K562 (cell line): ENCODE measurements around the gene PPP1R36. TPM values are rescaled to one million over a fixed set of nuclear protein-coding genes. Genes with fewer than 3 reads are reported as not detected.

ENCODE experiments used
- ATAC-seq: fragments of 200-7000 bp; cut with Tn5 transposase; 3 replicates; pipeline ENCODE4 v1.9.1; 2020; ENCODE audit warnings: moderate library complexity
- BruUV-seq: library from RNA; stranded (reverse); fragments of 400-500 nt; replicated peaks from 2 replicates; lab custom pipeline; 2021; lab: Mats Ljungman, UMichigan
- CTCF ChIA-PET: fragments of 300-600 bp; formaldehyde crosslinking; extraction: SDS; loops from one replicate; lab custom pipeline; 2021; ENCODE audit warnings: low intra/inter-chr PET ratio; lab: Yijun Ruan, JAX
- POLR2A ChIA-PET: fragments of 300-600, 350-650 bp; sonication (Branson Sonifier 250); formaldehyde crosslinking; extraction: SDS; loops from one replicate; lab custom pipeline; 2021; ENCODE audit warnings: antibody characterized with exemption, inconsistent platforms; lab: Yijun Ruan, JAX
- DNase-seq, 4 experiments: peaks; one replicate each; pipeline versions ENCODE4 v3.0.0 to v3.0.0-alpha.2; 2011 to 2018; ENCODE audit warnings: low spot score in 3 of 4, mixed read lengths in 3 of 4; ENCODE audit errors: extremely low read depth in 1 of 4
- FAIRE-seq: peaks from 2 replicates; lab custom pipeline; 2011; peaks lifted over from hg19 to GRCh38; lab: Jason Lieb, UNC
- H2AFZ ChIP-seq: 2 replicates; pipeline ENCODE4 v1.6.0; 2011; ENCODE audit warnings: low read depth, low read length, control low read depth, inconsistent platforms
- H3K27ac ChIP-seq: fragments of 200-600 bp; 3 replicates; pipeline ENCODE4 v1.8.0; 2011; ENCODE audit warnings: low read depth, mild to moderate bottlenecking, control low read depth, inconsistent platforms, low read length, moderate library complexity, mixed read lengths; ENCODE audit errors: extremely low read depth
- H3K27me3 ChIP-seq, 2 experiments: fragments of 300-600 bp in 1 of 2; 2 replicates in 1 of 2; 3 replicates in 1 of 2; pipeline versions ENCODE4 v1.6.0 to v1.8.0; 2011; ENCODE audit warnings: inconsistent platforms in 2 of 2, low read length in 2 of 2, mild to moderate bottlenecking in 1 of 2, mixed read lengths in 1 of 2, moderate library complexity in 1 of 2; ENCODE audit not compliant: control insufficient read depth in 2 of 2, insufficient read depth in 2 of 2
- H3K36me3 ChIP-seq: fragments of 300-600 bp; 3 replicates; pipeline ENCODE4 v1.8.0; 2011; ENCODE audit warnings: mild to moderate bottlenecking, low read length, inconsistent platforms; ENCODE audit not compliant: control insufficient read depth, insufficient read depth
- H3K4me1 ChIP-seq, 2 experiments: fragments of 200-600 bp in 1 of 2; replicated peaks in 1 of 2; 2 replicates in 1 of 2; 3 replicates in 1 of 2; pipeline versions ENCODE4 v1.5.1 to v1.8.0; 2011; ENCODE audit warnings: inconsistent platforms in 2 of 2, low read length in 2 of 2, mild to moderate bottlenecking in 1 of 2, mixed read lengths in 1 of 2, moderate library complexity in 1 of 2; ENCODE audit not compliant: control insufficient read depth in 2 of 2, insufficient read depth in 2 of 2
- H3K4me2 ChIP-seq: 2 replicates; pipeline ENCODE4 v1.6.1; 2011; ENCODE audit warnings: low read length, control low read depth, inconsistent platforms, mixed read lengths; ENCODE audit not compliant: insufficient read depth
- H3K4me3 ChIP-seq: fragments of 200-600 bp; sonication (generic), shearing (Covaris generic); 2 replicates; pipeline ENCODE4 v1.5.1; 2016; ENCODE audit warnings: control low read depth, inconsistent platforms
- H3K79me2 ChIP-seq: fragments of 200-600 bp; 3 replicates; pipeline ENCODE4 v1.8.0; 2011; ENCODE audit warnings: low read length, inconsistent platforms; ENCODE audit not compliant: control insufficient read depth, insufficient read depth
- H3K9ac ChIP-seq, 2 experiments: 2 replicates each; pipeline versions ENCODE4 v1.6.0 to v1.6.1; 2011; ENCODE audit warnings: low read depth in 2 of 2, low read length in 2 of 2, control low read depth in 1 of 2, inconsistent platforms in 1 of 2, mild to moderate bottlenecking in 1 of 2, mixed read lengths in 1 of 2; ENCODE audit not compliant: insufficient read depth in 1 of 2
- H3K9me1 ChIP-seq: one replicate; pipeline ENCODE4 v1.6.0; 2011; ENCODE audit warnings: inconsistent platforms, mild to moderate bottlenecking, low read length, moderate library complexity; ENCODE audit not compliant: control insufficient read depth, insufficient read depth
- H3K9me3 ChIP-seq: replicated peaks from 2 replicates; pipeline ENCODE4 v1.5.1; 2011; ENCODE audit warnings: low read depth, low read length, inconsistent platforms; ENCODE audit not compliant: control insufficient read depth, insufficient read depth
- H4K20me1 ChIP-seq: replicated peaks from 2 replicates; pipeline ENCODE4 v1.6.1; 2011; ENCODE audit warnings: low read length, inconsistent platforms, mixed read lengths; ENCODE audit not compliant: control insufficient read depth, insufficient read depth
- NFIC ChIP-seq: fragments of 450-650 bp; IDR thresholded peaks from 2 replicates; pipeline ENCODE4 v1.6.1; 2017; ENCODE audit warnings: mild to moderate bottlenecking, inconsistent platforms
- NFIX ChIP-seq: fragments of 250-450 bp; sonication (Bioruptor Pico); IDR thresholded peaks from 2 replicates; pipeline ENCODE4 v1.4.0; 2020; ENCODE audit warnings: low read depth, mild to moderate bottlenecking, moderate library complexity
- NRF1 ChIP-seq, 2 experiments: fragments of 450-650 bp; IDR thresholded peaks in 1 of 2; conservative IDR thresholded peaks in 1 of 2; 2 replicates each; pipeline ENCODE4 v1.6.1; 2014; ENCODE audit warnings: mild to moderate bottlenecking in 2 of 2
- POLR2H ChIP-seq: IDR thresholded peaks from 2 replicates; pipeline ENCODE4 v1.6.1; 2016; ENCODE audit warnings: missing genetic modification characterization, low read depth, mild to moderate bottlenecking, control low read depth, missing compliant biosample characterization, moderate library complexity
- PURB ChIP-seq: sonication (generic); formaldehyde crosslinking; IDR thresholded peaks from 2 replicates; pipeline ENCODE4 v1.9.0; 2021; ENCODE audit warnings: low read depth, mild to moderate bottlenecking, missing genetic modification reagents
- SP1 ChIP-seq: sonication (generic); formaldehyde crosslinking; IDR thresholded peaks from 2 replicates; pipeline ENCODE4 v1.8.1; 2022; ENCODE audit warnings: mild to moderate bottlenecking, missing genetic modification reagents
- ZC3H11A ChIP-seq: IDR thresholded peaks from 2 replicates; pipeline ENCODE4 v1.6.1; 2012; ENCODE audit warnings: low read depth, low read length, improper control_type of control experiment
- WGBS: fragments of 100-300 bp; shearing (Covaris generic); methylation state at CpG from one replicate; pipeline ENCODE4 v1.1.6; 2016; ENCODE audit warnings: low coverage, mixed read lengths; ENCODE audit not compliant: insufficient coverage; ENCODE audit errors: missing lambda C conversion rate; 5-methylcytosine and 5-hydroxymethylcytosine counted together
- in situ Hi-C: fragments of 300-500 bp; cut with MboI; formaldehyde crosslinking; loops from 4 replicates; pipeline ENCODE4 v1.15.0; 2018; ENCODE audit warnings: inconsistent platforms, mixed read lengths
- intact Hi-C: fragments of 100-400 bp; cut with micrococcal nuclease; formaldehyde crosslinking; loops from 2 replicates; pipeline ENCODE4 v1.14.2; 2022
- polyA plus RNA-seq, 8 experiments: library from polyadenylated mRNA; depleted of rRNA in 4 of 8; stranded (reverse) in 5 of 8; unstranded in 3 of 8; fragments of >200 nt; fragmentation: Nextera tagmentation in 2 of 8; fragmentation: Illumina TruSeq in 1 of 8; extraction: Ambion mirVana in 2 of 8; extraction: Trizol in 1 of 8; gene quantifications; 2 replicates each; pipeline versions ENCODE4 v1.2.1 to v1.2.3, GENCODE V29; 2011 to 2014; ENCODE audit warnings: inconsistent platforms in 1 of 8, missing spikeins in 1 of 8
- total RNA-seq, 7 experiments: library from RNA; depleted of rRNA in 6 of 7; stranded (reverse); fragments of >200 nt in 6 of 7; fragmentation: Illumina TruSeq in 2 of 7; extraction: Trizol in 2 of 7; gene quantifications; 2 replicates each; pipeline versions ENCODE4 v1.2.1 to v1.2.3, GENCODE V29; 2011 to 2021; ENCODE audit warnings: low replicate concordance in 1 of 7
- TF ChIP-seq, protein P1 (sequence below): fragments of 250-450 bp; sonication (Bioruptor Pico); IDR thresholded peaks from 2 replicates; pipeline ENCODE4 v1.5.0; 2022; ENCODE audit warnings: mild to moderate bottlenecking
- TF ChIP-seq, protein P2 (sequence below): fragments of 250-450 bp; sonication (Bioruptor Pico); IDR thresholded peaks from 2 replicates; pipeline ENCODE4 v1.9.0; 2021; ENCODE audit warnings: mild to moderate bottlenecking
- TF ChIP-seq, protein P3 (sequence below): sonication (generic); formaldehyde crosslinking; IDR thresholded peaks from 2 replicates; pipeline ENCODE4 v1.8.0; 2023; ENCODE audit warnings: mild to moderate bottlenecking, missing genetic modification reagents

Gene PPP1R36
- total and polyA plus RNA-seq, 9 of the 15 experiments (the other 6 are each of a cell fraction or from before 2014, with no cell fraction given), result 0.29 TPM; not detected in 8

DNA sequence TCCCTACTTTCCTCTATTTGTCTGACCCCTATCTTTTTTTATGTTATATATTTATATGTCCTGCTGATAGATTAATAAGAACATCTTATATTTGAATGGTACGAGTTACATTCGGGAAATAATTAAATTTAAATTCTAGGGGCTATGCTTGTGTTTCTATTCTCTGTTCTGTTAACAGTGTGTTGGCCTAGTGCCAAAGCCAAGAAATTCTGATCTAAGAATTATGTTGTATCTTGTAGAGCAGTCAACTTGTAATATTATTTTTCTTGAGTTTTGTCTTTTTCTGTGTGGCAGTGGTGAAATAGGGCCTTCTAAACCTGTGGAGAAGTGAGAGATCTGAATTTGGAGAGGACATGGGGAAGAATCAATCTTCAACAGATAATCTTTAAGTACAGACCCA, 18.2 kb upstream of the PPP1R36 start:
- H3K36me3 ChIP-seq, result no peaks in the 10 kb centered on the region
- no peak for DNase-seq
- no peak overlapping the region for H3K9ac ChIP-seq
- no peak overlapping the region for H2AFZ ChIP-seq
- H3K4me3 ChIP-seq, result no peak overlapping the region
- no peak overlapping the region for H3K27ac ChIP-seq
- 0% methylated on average over 2 of the region's 2 CpGs for WGBS
- no peak for TF ChIP-seq POLR2H (tag)
- peak; percentile 90 for TF ChIP-seq NFIC
- peak; percentile 74 for TF ChIP-seq NFIX
- no TSS peak for BruUV-seq
- H3K4me2 ChIP-seq, result no peak overlapping the region
- H3K9me1 ChIP-seq, result no peaks in the 10 kb centered on the region
- in situ Hi-C loops, result no loop called here
- H3K9me3 ChIP-seq, result no peaks in the 10 kb centered on the region
- ATAC-seq, result no peak
- ChIA-PET CTCF (no interaction called here), POLR2A (no interaction called here)
- no peaks in the 10 kb centered on the region for H4K20me1 ChIP-seq
- H3K27me3 ChIP-seq, result no peaks in the 10 kb centered on the region
- intact Hi-C loops, result no loop called here
- H3K4me1 ChIP-seq, result no peaks in the 10 kb centered on the region
- no peak for FAIRE-seq
- H3K79me2 ChIP-seq, result no peaks in the 10 kb centered on the region

DNA sequence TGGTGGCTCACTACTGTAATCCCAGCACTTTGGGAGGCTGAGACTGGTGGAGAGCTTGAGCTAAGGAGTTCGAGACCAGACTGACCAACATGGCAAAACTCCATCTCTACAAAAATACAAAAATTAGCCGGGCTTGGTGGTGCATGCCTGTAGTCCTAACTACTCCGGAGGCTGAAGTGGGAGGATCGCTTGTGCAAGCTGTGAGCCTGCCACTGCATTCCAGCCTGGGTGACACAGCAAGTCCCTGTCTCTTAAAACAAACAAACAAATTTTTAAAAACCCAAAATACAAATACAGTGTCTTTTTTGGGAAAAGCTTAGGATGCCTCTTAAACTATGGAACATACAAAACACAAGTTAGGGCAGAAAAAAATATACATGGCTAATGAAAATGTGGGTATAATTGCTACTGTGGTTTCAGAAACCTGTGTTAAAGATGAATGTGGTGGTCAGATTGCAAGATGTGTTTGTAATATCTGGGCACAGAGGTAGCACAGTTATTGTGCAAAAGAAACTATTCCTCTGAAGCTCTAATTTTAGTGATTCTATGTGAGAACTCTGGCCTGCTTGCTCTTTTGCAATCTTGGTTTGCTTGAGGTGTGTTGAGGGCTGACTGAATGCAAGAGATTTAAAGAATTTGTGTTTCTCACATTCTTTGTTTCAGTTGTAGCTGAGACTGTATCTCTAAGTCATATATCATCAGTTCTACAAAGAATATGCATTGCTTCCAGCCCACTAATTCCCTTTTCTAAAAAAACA, 13.1 kb upstream of the PPP1R36 start:
- no peaks in the 10 kb centered on the region for H3K27me3 ChIP-seq
- intact Hi-C loops (no loop called here), in situ Hi-C loops (no loop called here)
- no TSS peak for BruUV-seq
- 2% methylated on average over 4 of the region's 4 CpGs for WGBS
- H3K9me1 ChIP-seq, result no peaks in the 10 kb centered on the region
- no peaks in the 10 kb centered on the region; the same call in 1 of the 2 replicates for H3K9me3 ChIP-seq
- H3K4me2 ChIP-seq, result no peak overlapping the region
- CTCF ChIA-PET, result interaction anchor here (0.7 kb wide), 1 partner anchor 504 kb away, joined by 3 read pairs; no protein-coding TSS in a partner anchor
- no peak overlapping the region for H3K4me3 ChIP-seq
- no peak overlapping the region for H3K9ac ChIP-seq
- DNase-seq, result no peak
- H3K79me2 ChIP-seq, result no peaks in the 10 kb centered on the region
- peaks cover 0 to 8% of the 10 kb centered on the region in 2 experiments; a peak in 1 of 5 replicates for H3K4me1 ChIP-seq
- POLR2A ChIA-PET, result no interaction called here
- FAIRE-seq, result no peak
- no peak overlapping the region for H2AFZ ChIP-seq
- H4K20me1 ChIP-seq, result no peaks in the 10 kb centered on the region
- no peak overlapping the region for H3K27ac ChIP-seq
- no peak for ATAC-seq
- H3K36me3 ChIP-seq, result no peaks in the 10 kb centered on the region
- TF ChIP-seq PURB (no peak), ZC3H11A (no peak), SP1 (CRISPR knock-in tag) (no peak), NRF1 (conservative IDR thresholded peaks at IDR 0.05 in 1 of 2, IDR thresholded peaks at IDR 0.05 in 1 of 2) (no peak)
- TF ChIP-seq, protein P1, sequence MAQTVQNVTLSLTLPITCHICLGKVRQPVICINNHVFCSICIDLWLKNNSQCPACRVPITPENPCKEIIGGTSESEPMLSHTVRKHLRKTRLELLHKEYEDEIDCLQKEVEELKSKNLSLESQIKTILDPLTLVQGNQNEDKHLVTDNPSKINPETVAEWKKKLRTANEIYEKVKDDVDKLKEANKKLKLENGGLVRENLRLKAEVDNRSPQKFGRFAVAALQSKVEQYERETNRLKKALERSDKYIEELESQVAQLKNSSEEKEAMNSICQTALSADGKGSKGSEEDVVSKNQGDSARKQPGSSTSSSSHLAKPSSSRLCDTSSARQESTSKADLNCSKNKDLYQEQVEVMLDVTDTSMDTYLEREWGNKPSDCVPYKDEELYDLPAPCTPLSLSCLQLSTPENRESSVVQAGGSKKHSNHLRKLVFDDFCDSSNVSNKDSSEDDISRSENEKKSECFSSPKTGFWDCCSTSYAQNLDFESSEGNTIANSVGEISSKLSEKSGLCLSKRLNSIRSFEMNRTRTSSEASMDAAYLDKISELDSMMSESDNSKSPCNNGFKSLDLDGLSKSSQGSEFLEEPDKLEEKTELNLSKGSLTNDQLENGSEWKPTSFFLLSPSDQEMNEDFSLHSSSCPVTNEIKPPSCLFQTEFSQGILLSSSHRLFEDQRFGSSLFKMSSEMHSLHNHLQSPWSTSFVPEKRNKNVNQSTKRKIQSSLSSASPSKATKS (CRISPR knock-in tag), result no peak
- TF ChIP-seq, protein P2, sequence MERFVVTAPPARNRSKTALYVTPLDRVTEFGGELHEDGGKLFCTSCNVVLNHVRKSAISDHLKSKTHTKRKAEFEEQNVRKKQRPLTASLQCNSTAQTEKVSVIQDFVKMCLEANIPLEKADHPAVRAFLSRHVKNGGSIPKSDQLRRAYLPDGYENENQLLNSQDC (CRISPR knock-in tag), result no peak
- TF ChIP-seq, protein P3, sequence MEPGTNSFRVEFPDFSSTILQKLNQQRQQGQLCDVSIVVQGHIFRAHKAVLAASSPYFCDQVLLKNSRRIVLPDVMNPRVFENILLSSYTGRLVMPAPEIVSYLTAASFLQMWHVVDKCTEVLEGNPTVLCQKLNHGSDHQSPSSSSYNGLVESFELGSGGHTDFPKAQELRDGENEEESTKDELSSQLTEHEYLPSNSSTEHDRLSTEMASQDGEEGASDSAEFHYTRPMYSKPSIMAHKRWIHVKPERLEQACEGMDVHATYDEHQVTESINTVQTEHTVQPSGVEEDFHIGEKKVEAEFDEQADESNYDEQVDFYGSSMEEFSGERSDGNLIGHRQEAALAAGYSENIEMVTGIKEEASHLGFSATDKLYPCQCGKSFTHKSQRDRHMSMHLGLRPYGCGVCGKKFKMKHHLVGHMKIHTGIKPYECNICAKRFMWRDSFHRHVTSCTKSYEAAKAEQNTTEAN (CRISPR knock-in tag), result no peak
